HAP-1 (cell line): ENCODE measurements around the gene PLAC8.
"Not testable (repeated sequence)": the region's sequence is repeated elsewhere in the genome, so short reads cannot be mapped to it uniquely, and the experiment has no call there.

Experiments
- DNase-seq, 2 experiments: peaks; one replicate each; pipeline ENCODE4 v3.0.0-alpha.2; 2016 to 2020; ENCODE audit warnings: low spot score in 2 of 2
- H3K27me3 ChIP-seq: fragments of 250-450 bp; sonication (Bioruptor Pico); 2 replicates; pipeline ENCODE4 v1.5.1; 2020; ENCODE audit warnings: low read depth, mild to moderate bottlenecking, moderate library complexity
- H3K36me3 ChIP-seq: fragments of 250-450 bp; sonication (Bioruptor Pico); replicated peaks from 2 replicates; pipeline ENCODE4 v1.5.1; 2020; ENCODE audit warnings: mild to moderate bottlenecking
- H3K4me1 ChIP-seq: fragments of 250-450 bp; sonication (Bioruptor Pico); 2 replicates; pipeline ENCODE4 v1.5.1; 2020; ENCODE audit warnings: mild to moderate bottlenecking
- H3K4me3 ChIP-seq: fragments of 250-450 bp; sonication (Bioruptor Pico); 2 replicates; pipeline ENCODE4 v1.5.1; 2020; ENCODE audit warnings: mild to moderate bottlenecking, moderate library complexity
- H3K9me3 ChIP-seq: fragments of 250-450 bp; sonication (Bioruptor Pico); 2 replicates; pipeline ENCODE4 v1.5.1; 2020; ENCODE audit warnings: mild to moderate bottlenecking, moderate library complexity
- in situ Hi-C: fragments of 300-500 bp; cut with MboI; formaldehyde crosslinking; loops from 3 replicates; pipeline ENCODE4 v1.14.3; 2020; ENCODE audit warnings: low sequenced_read_pairs, inconsistent platforms, mixed read lengths

Gene PLAC8

DNA sequence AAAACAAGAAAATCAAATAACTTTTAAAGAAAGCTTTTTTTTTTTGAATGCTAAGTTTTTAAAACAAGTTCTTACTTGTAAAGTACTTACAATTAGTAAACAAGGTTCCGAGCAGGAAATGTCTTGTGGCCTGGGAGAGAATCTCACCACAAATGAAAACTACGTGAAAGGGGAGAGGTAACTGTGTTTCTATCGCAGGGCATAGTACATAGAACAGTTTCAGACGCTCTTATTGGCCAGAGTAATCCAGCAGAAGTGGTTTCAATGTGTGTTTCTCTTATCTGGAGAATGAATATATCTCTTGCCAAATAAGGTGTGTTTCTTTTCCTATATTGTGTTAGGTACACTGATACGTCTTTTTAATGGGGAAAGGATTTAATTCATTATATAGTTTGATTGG, at the start of gene PLAC8:
TSS of gene PLAC8 (minus strand) at position 154 of the 400 bp plus-strand sequence. CDS start 6,808 bp downstream, outside the sequence.
- no peaks in the 10 kb centered on the region for H3K36me3 ChIP-seq
- no peak for DNase-seq
- H3K4me3 ChIP-seq = no peak within 1 kb of the TSS
- in situ Hi-C loops = no loop called here
- peaks cover 20% of the 10 kb centered on the region for H3K4me1 ChIP-seq
- H3K9me3 ChIP-seq = no peaks in the 10 kb centered on the region
- H3K27me3 ChIP-seq = no peaks in the 10 kb centered on the region

DNA sequence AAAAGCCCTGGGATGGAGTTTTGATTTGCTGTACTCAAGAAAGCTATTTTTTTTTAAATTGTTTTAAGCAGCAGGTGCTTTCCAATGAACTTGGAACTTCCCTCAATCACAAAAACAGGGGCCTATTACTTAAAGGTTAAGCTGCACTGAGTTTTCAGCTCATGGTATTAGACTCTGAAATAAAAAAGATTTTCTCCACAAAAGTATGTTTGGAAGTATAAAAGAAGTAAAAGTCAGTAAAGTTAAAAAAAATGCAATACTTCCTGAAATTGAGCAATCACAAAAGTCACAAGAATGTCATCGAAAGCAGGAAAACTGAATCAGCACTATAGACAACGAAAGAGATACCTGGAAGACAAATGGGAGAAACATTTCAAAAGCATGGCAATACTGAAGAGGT, 38.9 kb upstream of the PLAC8 start:
- Histone ChIP-seq H3K4me1 (peaks cover 2% of the 10 kb centered on the region), H3K27me3 (no peaks in the 10 kb centered on the region), H3K4me3 (no peak overlapping the region), H3K9me3 (no peaks in the 10 kb centered on the region), H3K36me3 (no peaks in the 10 kb centered on the region)
- in situ Hi-C loops = no loop called here
- no peak for DNase-seq

DNA sequence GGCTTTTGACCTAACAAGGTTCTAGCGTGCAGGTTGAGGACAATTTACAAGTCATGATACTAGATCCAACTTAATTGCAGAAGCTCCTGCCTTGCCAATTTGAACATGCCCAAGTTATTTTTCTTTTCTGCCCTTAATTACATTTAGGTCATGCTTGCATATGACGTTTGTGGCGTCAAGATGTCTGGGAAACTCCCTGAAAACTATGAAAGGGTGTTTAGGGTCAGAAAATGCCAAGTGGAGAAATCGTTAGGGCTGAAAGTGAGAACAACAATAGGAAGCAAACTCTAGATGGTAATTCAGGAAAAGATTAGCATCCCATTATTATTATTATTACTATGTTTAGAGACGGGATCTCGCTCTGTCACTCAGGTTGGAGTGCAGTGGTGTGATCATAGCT, 38.2 kb upstream of the PLAC8 start:
- H3K4me3 ChIP-seq = no peak overlapping the region
- H3K36me3 ChIP-seq = no peaks in the 10 kb centered on the region
- H3K27me3 ChIP-seq = no peaks in the 10 kb centered on the region
- H3K4me1 ChIP-seq = peaks cover 2% of the 10 kb centered on the region
- H3K9me3 ChIP-seq = no peaks in the 10 kb centered on the region
- in situ Hi-C loops = no loop called here
- peak; percentile 27 to 74 for DNase-seq

GRCh38 chr4:83151651-83152050, 37.1 kb upstream of the PLAC8 start:
- in situ Hi-C loops = no loop called here
- Histone ChIP-seq H3K27me3 (no peaks in the 10 kb centered on the region), H3K9me3 (no peaks in the 10 kb centered on the region), H3K36me3 (no peaks in the 10 kb centered on the region), H3K4me3 (no peak overlapping the region), H3K4me1 (peaks cover 2% of the 10 kb centered on the region)
- no peak for DNase-seq

DNA sequence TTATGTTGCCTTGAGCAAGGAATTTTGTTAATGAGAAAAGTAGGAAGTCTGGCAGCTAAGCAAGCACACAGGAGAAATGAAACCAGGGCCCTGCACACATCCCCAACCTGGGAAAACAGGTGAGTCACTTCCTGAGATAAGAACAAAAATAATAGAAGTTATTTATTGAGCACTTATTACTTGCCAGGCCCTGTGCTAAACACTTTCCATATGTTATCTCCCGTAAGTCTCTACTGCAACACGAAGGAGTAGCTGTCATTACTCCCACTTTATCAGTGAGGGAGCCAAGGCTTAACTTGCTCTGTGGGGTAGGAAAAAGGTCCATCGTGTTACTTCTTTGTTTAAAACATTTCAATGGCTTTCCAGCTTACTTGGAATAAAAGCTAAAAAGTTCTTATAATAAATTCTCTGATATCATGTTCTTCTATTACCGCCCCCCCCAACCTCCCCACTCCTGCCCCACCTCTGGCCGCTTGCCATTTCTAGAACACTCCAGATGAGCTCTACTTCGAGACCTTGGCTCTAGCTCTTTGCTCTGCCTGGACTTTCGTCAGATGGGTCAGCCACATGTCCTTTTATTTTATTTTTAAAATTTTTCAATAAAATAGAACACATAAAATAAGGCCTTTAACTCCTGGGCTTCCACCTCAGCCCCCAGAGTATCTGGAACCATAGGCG, 36.3 kb upstream of the PLAC8 start:
- no peak for DNase-seq
- Histone ChIP-seq H3K4me1 (peaks cover 2% of the 10 kb centered on the region), H3K36me3 (no peaks in the 10 kb centered on the region), H3K27me3 (no peaks in the 10 kb centered on the region), H3K9me3 (no peaks in the 10 kb centered on the region), H3K4me3 (no peak overlapping the region)
- in situ Hi-C loops = no loop called here

- H3K9me3 ChIP-seq = no peaks in the 10 kb centered on the region
- in situ Hi-C loops = no loop called here
- no peaks in the 10 kb centered on the region for H3K27me3 ChIP-seq
- H3K36me3 ChIP-seq = no peaks in the 10 kb centered on the region
- no peak for DNase-seq
- no peak overlapping the region for H3K4me3 ChIP-seq
- H3K4me1 ChIP-seq = peaks cover 2% of the 10 kb centered on the region
Measured at GRCh38 chr4:83149865-83150652, 35.5 kb upstream of the PLAC8 start.

DNA sequence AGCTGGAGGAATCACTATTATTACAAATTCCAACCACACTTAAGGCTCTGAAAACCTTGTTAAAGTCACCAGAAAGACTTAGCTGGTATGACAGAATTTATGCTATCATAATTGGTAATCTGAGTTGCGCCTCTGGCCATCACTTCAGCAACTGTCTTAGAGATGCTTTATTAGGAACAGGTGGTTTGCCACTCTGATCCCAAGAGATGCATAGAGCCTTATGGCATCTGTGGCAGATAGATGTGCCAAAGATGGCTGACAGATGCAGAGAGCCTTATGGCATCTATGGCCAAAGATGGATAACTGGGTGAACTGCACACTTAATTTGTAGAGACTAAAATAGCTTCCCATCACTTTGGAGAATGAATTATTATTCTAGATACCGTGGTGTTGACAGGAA, 32.3 kb upstream of the PLAC8 start:
- Histone ChIP-seq H3K9me3 (no peaks in the 10 kb centered on the region), H3K36me3 (no peaks in the 10 kb centered on the region), H3K4me1 (no peaks in the 10 kb centered on the region), H3K4me3 (no peak overlapping the region), H3K27me3 (no peaks in the 10 kb centered on the region)
- in situ Hi-C loops = no loop called here
- no peak for DNase-seq

DNA sequence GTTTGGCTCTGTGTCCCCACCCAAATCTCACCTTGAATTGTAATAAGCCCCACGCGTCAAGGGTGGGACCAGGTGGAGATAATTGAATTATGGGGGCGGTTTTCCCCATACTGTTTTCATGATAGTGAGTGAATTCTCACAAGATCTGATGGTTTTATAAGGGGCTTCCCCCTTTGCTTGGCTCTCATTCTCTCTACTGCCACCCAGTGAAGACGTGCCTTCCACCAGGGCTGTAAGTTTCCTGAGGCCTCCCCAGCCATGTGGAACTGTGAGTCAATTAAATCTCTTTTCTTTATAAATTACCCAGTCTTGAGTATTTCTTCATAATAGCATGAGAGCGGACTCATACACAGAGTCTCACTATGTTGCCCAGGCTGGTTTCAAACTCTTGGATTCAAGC, 31.2 kb upstream of the PLAC8 start:
- H3K27me3 ChIP-seq, DNase-seq, H3K9me3 ChIP-seq, H3K4me1 ChIP-seq, H3K36me3 ChIP-seq, in situ Hi-C loops, H3K4me3 ChIP-seq: not testable (repeated sequence)

- H3K4me3 ChIP-seq = no peak overlapping the region
- DNase-seq = no peak
- in situ Hi-C loops = no loop called here
- H3K4me1 ChIP-seq = no peaks in the 10 kb centered on the region
- H3K36me3 ChIP-seq = no peaks in the 10 kb centered on the region
- H3K27me3 ChIP-seq = no peaks in the 10 kb centered on the region
- H3K9me3 ChIP-seq = no peaks in the 10 kb centered on the region; the same call in 1 of the 2 replicates
Measured at GRCh38 chr4:83139514-83140156, 25.1 kb upstream of the PLAC8 start.

DNA sequence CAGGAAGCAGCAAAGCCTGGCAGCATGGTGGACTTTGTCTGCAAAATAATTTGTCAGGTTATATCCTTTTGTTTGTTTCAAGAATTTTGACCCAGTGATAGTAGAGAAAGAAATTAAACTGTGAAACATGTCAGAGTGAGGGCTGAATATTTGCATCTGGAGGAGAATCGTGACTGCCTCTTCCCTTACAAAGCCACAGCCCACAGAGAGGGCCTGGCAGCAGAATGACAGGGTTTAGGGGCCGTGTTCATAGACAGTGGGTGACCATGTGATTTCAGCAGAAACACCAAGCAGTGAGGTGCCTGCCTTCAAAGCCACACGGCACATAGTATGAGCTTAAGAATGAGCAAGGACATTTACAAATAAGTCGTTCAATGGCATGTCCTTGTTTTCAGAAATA, 24.4 kb upstream of the PLAC8 start:
- no peak for DNase-seq
- no peaks in the 10 kb centered on the region for H3K4me1 ChIP-seq
- H3K4me3 ChIP-seq = no peak overlapping the region
- H3K27me3 ChIP-seq = no peaks in the 10 kb centered on the region
- in situ Hi-C loops = no loop called here
- H3K36me3 ChIP-seq = no peaks in the 10 kb centered on the region
- no peaks in the 10 kb centered on the region; the same call in 1 of the 2 replicates for H3K9me3 ChIP-seq

- Histone ChIP-seq H3K4me1 (no peaks in the 10 kb centered on the region), H3K4me3 (no peak overlapping the region), H3K36me3 (no peaks in the 10 kb centered on the region), H3K9me3 (no peaks in the 10 kb centered on the region), H3K27me3 (no peaks in the 10 kb centered on the region)
- DNase-seq = no peak
- in situ Hi-C loops = no loop called here
Measured at GRCh38 chr4:83132065-83132464, 17.5 kb upstream of the PLAC8 start.

DNA sequence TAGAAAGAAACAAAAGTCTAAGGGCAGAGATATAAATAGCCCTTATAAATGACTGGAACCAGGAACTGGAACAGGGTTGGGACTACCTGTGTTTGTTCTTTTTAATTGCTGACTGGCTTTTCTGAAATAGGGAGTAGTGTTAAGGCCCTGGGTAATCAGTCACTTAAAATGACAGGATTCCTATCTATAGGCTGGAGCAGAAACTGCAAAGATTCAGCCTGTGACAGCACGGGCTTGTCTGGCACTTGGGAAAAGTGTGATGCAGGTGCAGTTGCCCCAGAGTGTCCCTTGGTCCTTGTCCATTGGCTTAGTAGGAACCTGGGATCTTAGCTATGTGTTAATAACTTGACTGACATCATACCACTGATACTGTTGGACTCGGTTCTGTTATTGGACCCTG, 14.7 kb upstream of the PLAC8 start:
- in situ Hi-C loops = no loop called here
- H3K9me3 ChIP-seq = no peaks in the 10 kb centered on the region
- no peak for DNase-seq
- H3K4me1 ChIP-seq = no peaks in the 10 kb centered on the region
- H3K27me3 ChIP-seq = no peaks in the 10 kb centered on the region
- no peak overlapping the region for H3K4me3 ChIP-seq
- H3K36me3 ChIP-seq = no peaks in the 10 kb centered on the region

DNA sequence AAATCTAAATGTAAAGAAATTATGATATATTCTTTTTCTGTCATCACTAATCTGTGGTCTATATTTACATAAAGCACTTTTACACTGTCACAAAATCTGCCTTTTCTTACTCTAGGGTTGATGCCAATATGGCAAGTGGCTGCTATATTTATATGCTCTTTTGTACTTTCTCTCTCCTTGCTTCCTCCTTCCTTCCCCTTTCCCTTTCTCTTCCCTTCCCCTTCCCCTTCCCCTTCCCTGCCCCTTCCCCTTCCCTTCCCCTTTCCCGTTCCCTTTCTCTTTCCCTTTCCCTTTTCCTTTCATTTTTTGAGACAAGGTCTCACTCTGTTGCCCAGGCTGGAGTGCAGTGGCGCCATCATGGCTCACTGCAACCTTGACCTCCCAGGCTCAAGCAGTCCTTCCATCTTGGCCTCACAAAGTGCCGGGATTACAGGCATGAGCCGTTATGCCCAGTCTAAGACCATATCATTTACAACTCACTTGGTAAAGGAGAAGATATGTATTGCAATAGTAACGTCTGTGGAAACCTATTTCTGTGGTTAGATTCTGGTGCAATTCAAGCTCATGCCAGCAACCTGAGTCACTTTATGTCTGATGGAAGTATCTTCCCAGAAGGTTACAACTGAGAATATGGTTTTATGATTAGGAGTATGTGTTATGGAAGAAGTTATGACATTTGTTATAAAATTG, 13.9 kb upstream of the PLAC8 start:
- in situ Hi-C loops = no loop called here
- H3K4me1 ChIP-seq = no peaks in the 10 kb centered on the region
- no peaks in the 10 kb centered on the region for H3K36me3 ChIP-seq
- H3K27me3 ChIP-seq = no peaks in the 10 kb centered on the region
- DNase-seq = no peak
- H3K4me3 ChIP-seq = no peak overlapping the region
- no peaks in the 10 kb centered on the region for H3K9me3 ChIP-seq

DNA sequence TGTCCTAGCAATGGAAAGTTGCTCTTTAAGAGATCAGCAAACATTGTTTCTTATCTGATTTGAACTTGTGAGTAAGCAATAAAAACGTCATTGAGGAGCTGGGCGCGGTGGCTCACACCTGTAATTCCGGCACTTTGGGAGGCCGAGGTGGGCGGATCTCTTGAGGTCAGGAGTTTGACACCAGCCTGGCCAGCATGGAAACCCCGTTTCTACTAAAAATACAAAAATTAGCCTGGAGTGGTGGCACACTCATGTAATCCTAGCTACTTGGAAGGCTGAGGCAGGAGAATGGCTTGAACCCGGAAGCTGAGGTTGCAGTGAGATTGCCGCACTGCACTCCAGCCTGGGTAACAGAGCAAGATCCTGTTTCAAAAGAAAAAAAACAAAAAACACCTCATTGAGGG, 11.2 kb upstream of the PLAC8 start:
- no peaks in the 10 kb centered on the region for H3K27me3 ChIP-seq
- in situ Hi-C loops = no loop called here
- no peaks in the 10 kb centered on the region for H3K36me3 ChIP-seq
- no peak for DNase-seq
- H3K9me3 ChIP-seq = peaks cover 4% of the 10 kb centered on the region; the same call in 1 of the 2 replicates
- no peaks in the 10 kb centered on the region for H3K4me1 ChIP-seq
- no peak overlapping the region for H3K4me3 ChIP-seq
